ENCODE measurements around the gene WNT3A. TPM values are rescaled to one million over a fixed set of nuclear protein-coding genes. Genes with fewer than 3 reads are reported as not detected.

The WNT3A gene
- total and polyA plus RNA-seq, 2 experiments from 2014 or later, result not detected

DNA sequence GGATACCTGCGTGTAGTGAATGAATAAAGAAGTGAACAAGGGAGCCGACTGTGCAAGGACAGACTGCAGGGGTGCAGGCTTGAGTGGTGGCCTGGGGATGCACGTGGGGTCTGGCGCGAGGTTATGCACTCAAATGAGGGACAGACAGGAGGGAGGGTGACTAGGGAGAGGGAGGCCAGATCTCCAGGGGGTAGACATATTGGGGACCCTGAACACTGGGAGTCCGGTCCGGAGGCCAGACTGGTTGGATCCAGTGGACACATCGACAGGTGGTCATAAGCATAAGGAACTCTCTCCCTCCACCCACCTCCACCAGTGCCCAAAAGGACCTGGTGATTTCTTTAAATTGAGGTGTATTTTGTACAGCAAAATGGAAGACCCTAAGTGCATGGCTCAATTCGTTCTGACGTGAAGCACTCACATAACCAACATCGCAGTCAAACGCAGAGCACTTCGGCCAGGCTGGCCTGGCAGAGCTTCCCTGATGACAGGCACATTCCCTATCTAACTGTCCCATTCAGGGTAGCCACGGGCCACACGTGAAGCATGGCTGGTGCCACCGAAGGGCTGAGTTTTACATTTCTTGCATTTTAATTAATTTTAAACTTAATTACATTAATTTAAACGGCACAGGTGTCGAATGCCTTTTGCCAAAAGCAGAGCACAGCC is 14.0 kb downstream of the WNT3A start:
- Histone ChIP-seq H3K4me3 (no peak overlapping the region), H3K27ac (no peak overlapping the region), H3K9me3 (ENCODE audit: low read depth) (no peaks in the 10 kb centered on the region), H3K27me3 (peaks cover 5% of the 10 kb centered on the region), H3K36me3 (no peaks in the 10 kb centered on the region), H3K4me1 (ENCODE audit: low read depth) (no peaks in the 10 kb centered on the region)
- TF ChIP-seq, protein P1, sequence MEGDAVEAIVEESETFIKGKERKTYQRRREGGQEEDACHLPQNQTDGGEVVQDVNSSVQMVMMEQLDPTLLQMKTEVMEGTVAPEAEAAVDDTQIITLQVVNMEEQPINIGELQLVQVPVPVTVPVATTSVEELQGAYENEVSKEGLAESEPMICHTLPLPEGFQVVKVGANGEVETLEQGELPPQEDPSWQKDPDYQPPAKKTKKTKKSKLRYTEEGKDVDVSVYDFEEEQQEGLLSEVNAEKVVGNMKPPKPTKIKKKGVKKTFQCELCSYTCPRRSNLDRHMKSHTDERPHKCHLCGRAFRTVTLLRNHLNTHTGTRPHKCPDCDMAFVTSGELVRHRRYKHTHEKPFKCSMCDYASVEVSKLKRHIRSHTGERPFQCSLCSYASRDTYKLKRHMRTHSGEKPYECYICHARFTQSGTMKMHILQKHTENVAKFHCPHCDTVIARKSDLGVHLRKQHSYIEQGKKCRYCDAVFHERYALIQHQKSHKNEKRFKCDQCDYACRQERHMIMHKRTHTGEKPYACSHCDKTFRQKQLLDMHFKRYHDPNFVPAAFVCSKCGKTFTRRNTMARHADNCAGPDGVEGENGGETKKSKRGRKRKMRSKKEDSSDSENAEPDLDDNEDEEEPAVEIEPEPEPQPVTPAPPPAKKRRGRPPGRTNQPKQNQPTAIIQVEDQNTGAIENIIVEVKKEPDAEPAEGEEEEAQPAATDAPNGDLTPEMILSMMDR (IDR thresholded peaks at IDR 0.05; ENCODE audit: low read depth, low read length), result no peak
- DNase-seq (ENCODE audit: low read depth in 1 of 2, low spot score in 1 of 2), result no peak

DNA sequence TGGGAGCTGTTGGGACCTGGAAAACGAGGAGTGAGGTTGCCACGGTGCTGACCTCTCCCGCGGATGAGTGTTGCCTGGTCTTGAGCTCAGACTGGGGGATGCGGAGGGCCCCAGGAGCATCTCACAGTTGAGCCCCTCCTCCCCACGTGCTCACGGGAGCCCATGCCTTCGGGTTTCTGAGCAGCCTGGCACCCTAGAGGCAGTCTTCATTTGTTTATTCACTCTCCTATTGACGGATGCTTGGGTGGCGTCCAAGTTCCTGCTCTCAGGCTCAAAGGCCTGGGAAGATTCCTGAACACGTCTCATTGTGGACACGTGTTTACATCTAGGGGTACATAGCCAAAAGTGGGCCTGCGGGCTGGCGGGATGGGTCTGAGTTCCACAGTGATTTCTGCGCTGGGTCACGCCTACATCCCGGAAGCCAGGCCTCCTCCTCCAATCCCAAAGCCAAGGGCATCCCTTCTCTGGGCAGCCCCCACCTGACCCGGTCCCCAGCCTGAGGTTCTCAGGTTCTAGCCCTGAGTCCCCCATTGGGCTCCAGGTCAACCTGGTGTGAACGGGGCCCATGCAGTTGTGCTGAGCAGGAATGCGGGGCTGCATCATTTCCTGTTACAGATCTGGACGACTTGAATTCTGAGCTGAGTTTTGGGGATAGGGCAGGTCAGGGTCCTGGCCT is 14.7 kb downstream of the WNT3A start:
- no peak overlapping the region for H3K27ac ChIP-seq
- H3K4me3 ChIP-seq, result no peak overlapping the region
- DNase-seq (ENCODE audit: low read depth in 1 of 2, low spot score in 1 of 2), result no peak
- H3K4me1 ChIP-seq (ENCODE audit: low read depth), result no peaks in the 10 kb centered on the region
- TF ChIP-seq, protein P1 (IDR thresholded peaks at IDR 0.05; ENCODE audit: low read depth, low read length), result no peak
- H3K36me3 ChIP-seq, result no peaks in the 10 kb centered on the region
- peaks cover 5% of the 10 kb centered on the region for H3K27me3 ChIP-seq
- H3K9me3 ChIP-seq (ENCODE audit: low read depth), result no peaks in the 10 kb centered on the region

DNA sequence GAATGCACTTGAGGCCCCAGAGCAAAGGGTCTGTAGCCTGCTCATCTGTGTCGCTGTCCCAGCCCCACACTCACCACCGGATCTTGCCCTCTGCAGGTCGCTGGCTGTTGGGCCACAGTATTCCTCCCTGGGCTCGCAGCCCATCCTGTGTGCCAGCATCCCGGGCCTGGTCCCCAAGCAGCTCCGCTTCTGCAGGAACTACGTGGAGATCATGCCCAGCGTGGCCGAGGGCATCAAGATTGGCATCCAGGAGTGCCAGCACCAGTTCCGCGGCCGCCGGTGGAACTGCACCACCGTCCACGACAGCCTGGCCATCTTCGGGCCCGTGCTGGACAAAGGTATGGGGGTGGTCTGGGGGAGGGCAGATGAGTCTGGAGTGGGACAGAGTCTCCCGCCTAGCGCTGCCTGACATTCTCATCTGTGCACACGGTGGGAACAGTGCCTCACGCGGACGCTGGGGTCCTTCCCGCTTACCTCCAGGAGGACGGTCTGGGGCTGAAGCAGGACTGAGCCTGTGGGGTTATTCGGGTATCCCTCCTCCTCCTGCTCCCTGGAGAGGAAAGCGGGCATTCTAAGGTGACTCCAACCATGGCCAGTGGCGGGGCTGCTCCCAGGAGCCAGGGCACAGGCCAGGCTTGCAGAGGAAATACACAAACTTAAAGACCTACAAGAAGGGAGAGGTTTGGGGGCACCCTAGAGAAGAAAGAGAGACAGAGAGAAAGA is 15.9 kb downstream of the WNT3A start:
- Histone ChIP-seq H3K9me3 (ENCODE audit: low read depth) (no peaks in the 10 kb centered on the region), H3K27me3 (peaks cover 5% of the 10 kb centered on the region), H3K4me1 (ENCODE audit: low read depth) (no peaks in the 10 kb centered on the region), H3K27ac (no peak overlapping the region), H3K36me3 (no peaks in the 10 kb centered on the region), H3K4me3 (no peak overlapping the region)
- DNase-seq (ENCODE audit: low read depth in 1 of 2, low spot score in 1 of 2), result no peak
- TF ChIP-seq, protein P1 (IDR thresholded peaks at IDR 0.05; ENCODE audit: low read depth, low read length), result no peak

DNA sequence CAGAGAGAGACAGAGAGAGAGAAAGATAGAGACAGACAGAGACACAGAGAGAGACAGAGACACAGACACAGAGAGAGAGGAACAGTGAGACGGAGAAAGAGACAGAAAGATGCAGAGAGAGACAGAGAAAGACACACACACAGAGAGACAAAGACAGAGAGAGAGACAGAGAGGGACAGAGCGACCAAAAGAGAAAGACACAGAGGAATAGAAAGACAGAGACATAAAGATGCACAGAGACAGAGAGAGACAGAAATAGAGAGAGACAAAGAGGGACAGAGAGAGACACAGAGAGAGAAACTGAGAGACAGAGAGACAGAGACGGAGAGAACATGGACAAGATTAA is 16.5 kb downstream of the WNT3A start:
- no peak for DNase-seq (ENCODE audit: low read depth in 1 of 2, low spot score in 1 of 2)
- no peak overlapping the region for H3K27ac ChIP-seq
- H3K4me1 ChIP-seq (ENCODE audit: low read depth), result no peaks in the 10 kb centered on the region
- H3K4me3 ChIP-seq, result no peak overlapping the region
- no peaks in the 10 kb centered on the region for H3K9me3 ChIP-seq (ENCODE audit: low read depth)
- H3K27me3 ChIP-seq, result peaks cover 5% of the 10 kb centered on the region
- H3K36me3 ChIP-seq, result no peaks in the 10 kb centered on the region
- TF ChIP-seq, protein P1 (IDR thresholded peaks at IDR 0.05; ENCODE audit: low read depth, low read length), result no peak

DNA sequence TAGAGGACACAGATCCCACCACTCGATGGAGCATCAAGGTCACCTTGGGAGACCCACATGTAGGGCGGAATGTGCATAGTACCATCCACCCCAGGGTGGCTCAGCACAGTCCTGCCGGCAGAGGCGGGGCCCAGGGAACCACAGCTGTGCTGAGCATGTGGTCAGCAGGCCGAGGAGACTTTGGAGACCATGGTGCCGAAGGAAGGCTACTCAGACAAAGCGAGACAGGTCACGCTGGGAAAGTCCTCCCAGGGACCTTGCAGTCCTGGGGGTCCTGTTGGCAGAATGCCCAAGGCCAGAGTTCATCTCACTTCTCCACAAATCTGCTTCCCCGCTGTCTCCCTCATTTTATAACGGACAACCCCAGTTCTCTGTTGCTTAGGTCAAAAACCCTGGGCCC is 22.5 kb downstream of the WNT3A start:
- no peaks in the 10 kb centered on the region for H3K36me3 ChIP-seq
- no peaks in the 10 kb centered on the region for H3K27me3 ChIP-seq
- TF ChIP-seq, protein P1 (IDR thresholded peaks at IDR 0.05; ENCODE audit: low read depth, low read length), result no peak
- H3K27ac ChIP-seq, result no peak overlapping the region
- no peak for DNase-seq (ENCODE audit: low read depth in 1 of 2, low spot score in 1 of 2)
- H3K4me1 ChIP-seq (ENCODE audit: low read depth), result no peaks in the 10 kb centered on the region
- H3K4me3 ChIP-seq, result no peak overlapping the region
- H3K9me3 ChIP-seq (ENCODE audit: low read depth), result no peaks in the 10 kb centered on the region
